ENCODE measurements around the gene MAGI2.

MAGI2 gene

GRCh38 chr7:78020874-78021249 lies 1432.6 kb downstream of the MAGI2 start:
- Histone ChIP-seq H3K4me3 (ENCODE audit: low read depth, low read length) (no peak overlapping the region), H3K27me3 (replicated peaks) (no peaks in the 10 kb centered on the region), H3K27ac (no peak overlapping the region), H3K36me3 (replicated peaks) (no peaks in the 10 kb centered on the region)
- DNase-seq: no peak
- in situ Hi-C loops (cut with HindIII; ENCODE audit: low pct_ligation_motif_present, low sequenced_read_pairs): no loop called here
- TF ChIP-seq CTCF (IDR thresholded peaks at IDR 0.05; ENCODE audit: low read depth, low read length, missing control alignments): no peak

- peak; percentile 68 for TF ChIP-seq CTCF (IDR thresholded peaks at IDR 0.05; ENCODE audit: low read depth, low read length, missing control alignments)
- in situ Hi-C loops (cut with HindIII; ENCODE audit: low pct_ligation_motif_present, low sequenced_read_pairs): no loop called here
- DNase-seq: peak; percentile 80
- Histone ChIP-seq H3K36me3 (replicated peaks) (no peaks in the 10 kb centered on the region), H3K4me3 (ENCODE audit: low read depth, low read length) (peak overlapping the region; percentile 63), H3K27ac (no peak overlapping the region), H3K27me3 (replicated peaks) (no peaks in the 10 kb centered on the region)
Observed at GRCh38 chr7:78020136-78020873, 1433.2 kb downstream of the MAGI2 start.

- H3K27ac ChIP-seq: peak overlapping the region; percentile 39
- H3K27me3 ChIP-seq (replicated peaks): no peaks in the 10 kb centered on the region
- peak overlapping the region; percentile 63 for H3K4me3 ChIP-seq (ENCODE audit: low read depth, low read length)
- in situ Hi-C loops (cut with HindIII; ENCODE audit: low pct_ligation_motif_present, low sequenced_read_pairs): no loop called here
- no peaks in the 10 kb centered on the region for H3K36me3 ChIP-seq (replicated peaks)
- DNase-seq: peak; percentile 71
- TF ChIP-seq CTCF (IDR thresholded peaks at IDR 0.05; ENCODE audit: low read depth, low read length, missing control alignments): no peak
Observed at GRCh38 chr7:78019447-78020135, 1433.9 kb downstream of the MAGI2 start.

- H3K27ac ChIP-seq: no peak overlapping the region
- in situ Hi-C loops (cut with HindIII; ENCODE audit: low pct_ligation_motif_present, low sequenced_read_pairs): no loop called here
Observed at GRCh38 chr7:78018641-78019446, 1434.6 kb downstream of the MAGI2 start.

GRCh38 chr7:78017591-78018100 lies 1435.8 kb downstream of the MAGI2 start:
- Histone ChIP-seq H3K36me3 (replicated peaks) (no peaks in the 10 kb centered on the region), H3K4me3 (ENCODE audit: low read depth, low read length) (no peak overlapping the region), H3K27me3 (replicated peaks) (no peaks in the 10 kb centered on the region), H3K27ac (no peak overlapping the region)
- no peak for TF ChIP-seq CTCF (IDR thresholded peaks at IDR 0.05; ENCODE audit: low read depth, low read length, missing control alignments)
- in situ Hi-C loops (cut with HindIII; ENCODE audit: low pct_ligation_motif_present, low sequenced_read_pairs): no loop called here
- no peak for DNase-seq

More at GRCh38 chr7:78018641-78019446, 1434.6 kb downstream of the MAGI2 start:
- peak overlapping the region; percentile 51 for H3K4me3 ChIP-seq (ENCODE audit: low read depth, low read length)
- H3K36me3 ChIP-seq (replicated peaks): no peaks in the 10 kb centered on the region
- no peaks in the 10 kb centered on the region for H3K27me3 ChIP-seq (replicated peaks)
- TF ChIP-seq CTCF (IDR thresholded peaks at IDR 0.05; ENCODE audit: low read depth, low read length, missing control alignments): peak; percentile 44
- DNase-seq: peak; percentile 14
